HEK293T (cell line): ENCODE results near the gene PSME3IP1.

Source experiments
- ARNT ChIP-seq: fragments of 450-650 bp; IDR thresholded peaks from 2 replicates; pipeline ENCODE4 v1.6.1; 2017; ENCODE audit warnings: mild to moderate bottlenecking
- BHLHE40 ChIP-seq: fragments of 450-650 bp; IDR thresholded peaks from 2 replicates; pipeline ENCODE4 v1.6.1; 2016; ENCODE audit warnings: mild to moderate bottlenecking, moderate library complexity, borderline replicate concordance
- ELF4 ChIP-seq: fragments of 450-650 bp; IDR thresholded peaks from 2 replicates; pipeline ENCODE4 v1.6.1; 2017; ENCODE audit warnings: antibody characterized with exemption
- FOXA1 ChIP-seq: fragments of 450-650 bp; IDR thresholded peaks from 2 replicates; pipeline ENCODE4 v1.6.1; 2016; ENCODE audit warnings: mild to moderate bottlenecking
- FOXK2 ChIP-seq: fragments of 450-650 bp; IDR thresholded peaks from 2 replicates; pipeline ENCODE4 v1.6.1; 2016; ENCODE audit warnings: mild to moderate bottlenecking
- FOXM1 ChIP-seq: fragments of 450-650 bp; IDR thresholded peaks from 2 replicates; pipeline ENCODE4 v1.6.1; 2017; ENCODE audit warnings: mild to moderate bottlenecking, borderline replicate concordance
- HDGF ChIP-seq: fragments of 450-650 bp; IDR thresholded peaks from 2 replicates; pipeline ENCODE4 v1.6.1; 2017; ENCODE audit warnings: antibody characterized with exemption, borderline replicate concordance
- L3MBTL2 ChIP-seq: fragments of 450-650 bp; conservative IDR thresholded peaks from 2 replicates; pipeline ENCODE4 v1.6.1; 2016; ENCODE audit warnings: mild to moderate bottlenecking
- LEF1 ChIP-seq: fragments of 450-650 bp; IDR thresholded peaks from 2 replicates; pipeline ENCODE4 v1.6.1; 2017; ENCODE audit warnings: mild to moderate bottlenecking, borderline replicate concordance
- NFRKB ChIP-seq: fragments of 450-650 bp; IDR thresholded peaks from 2 replicates; pipeline ENCODE4 v1.6.1; 2016; ENCODE audit warnings: mild to moderate bottlenecking, moderate library complexity
- SP1 ChIP-seq: fragments of 450-650 bp; IDR thresholded peaks from 2 replicates; pipeline ENCODE4 v1.6.1; 2017
- SUZ12 ChIP-seq: fragments of 450-650 bp; IDR thresholded peaks from 2 replicates; pipeline ENCODE4 v1.6.1; 2016; ENCODE audit warnings: mild to moderate bottlenecking
- TARDBP ChIP-seq: fragments of 450-650 bp; IDR thresholded peaks from 2 replicates; pipeline ENCODE4 v1.6.1; 2016
- TF ChIP-seq, protein P1 (sequence below): fragments of 450-650 bp; IDR thresholded peaks from 2 replicates; pipeline ENCODE4 v1.6.1; 2016

DNA sequence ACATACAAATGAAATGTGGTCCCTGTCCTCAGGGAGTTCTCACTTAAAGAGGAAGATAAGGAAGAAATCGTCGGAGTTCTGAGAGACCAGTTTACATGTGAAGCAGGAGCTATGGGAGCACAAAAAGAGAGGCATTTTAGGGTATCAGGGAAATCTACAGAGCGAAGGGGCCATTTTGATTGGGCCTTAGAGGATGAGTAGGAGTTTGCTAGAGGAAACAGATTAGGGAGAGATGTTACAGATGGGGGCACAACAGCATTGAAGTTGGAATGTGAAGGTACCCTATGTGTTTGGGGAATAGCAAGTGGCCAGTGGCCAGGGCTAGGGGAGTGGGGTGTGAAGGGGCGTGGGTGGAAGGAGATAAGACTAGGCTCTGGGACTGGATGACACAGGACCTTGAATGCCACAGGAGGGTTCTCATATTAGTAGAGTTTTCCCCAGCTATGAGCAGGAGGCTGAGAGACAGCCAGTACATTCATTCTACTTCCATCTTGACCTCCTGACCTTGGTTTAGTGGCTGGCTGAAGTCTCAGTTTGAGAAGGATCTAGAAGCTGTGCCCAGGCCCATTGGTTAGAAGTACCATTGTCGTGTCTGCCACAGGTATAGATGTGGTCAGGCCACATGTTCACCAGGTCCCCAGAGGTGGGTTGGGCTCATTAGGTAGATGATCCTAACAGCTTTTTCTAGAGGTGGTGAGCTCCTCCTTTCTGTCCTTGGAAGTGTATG, 58.6 kb downstream of the PSME3IP1 start:
- no peak for TF ChIP-seq FOXM1
- no peak for TF ChIP-seq FOXA1
- TF ChIP-seq SP1: no peak
- TF ChIP-seq HDGF: no peak
- TF ChIP-seq ELF4: no peak
- TF ChIP-seq, protein P1, sequence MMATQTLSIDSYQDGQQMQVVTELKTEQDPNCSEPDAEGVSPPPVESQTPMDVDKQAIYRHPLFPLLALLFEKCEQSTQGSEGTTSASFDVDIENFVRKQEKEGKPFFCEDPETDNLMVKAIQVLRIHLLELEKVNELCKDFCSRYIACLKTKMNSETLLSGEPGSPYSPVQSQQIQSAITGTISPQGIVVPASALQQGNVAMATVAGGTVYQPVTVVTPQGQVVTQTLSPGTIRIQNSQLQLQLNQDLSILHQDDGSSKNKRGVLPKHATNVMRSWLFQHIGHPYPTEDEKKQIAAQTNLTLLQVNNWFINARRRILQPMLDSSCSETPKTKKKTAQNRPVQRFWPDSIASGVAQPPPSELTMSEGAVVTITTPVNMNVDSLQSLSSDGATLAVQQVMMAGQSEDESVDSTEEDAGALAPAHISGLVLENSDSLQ: no peak
- no peak for TF ChIP-seq FOXK2
- no peak for TF ChIP-seq NFRKB
- TF ChIP-seq TARDBP: no peak
- TF ChIP-seq ARNT: no peak
- TF ChIP-seq SUZ12: no peak
- no peak for TF ChIP-seq BHLHE40
- no peak for TF ChIP-seq LEF1
- TF ChIP-seq L3MBTL2: no peak
